ENCODE results near the gene CRYBG2.

- TF ChIP-seq RARB (CRISPR knock-in tag; IDR thresholded peaks at IDR 0.05), result no peak
- TF ChIP-seq TOX (CRISPR knock-in tag; IDR thresholded peaks at IDR 0.05; ENCODE audit: borderline replicate concordance), result no peak
- TF ChIP-seq, protein P1, sequence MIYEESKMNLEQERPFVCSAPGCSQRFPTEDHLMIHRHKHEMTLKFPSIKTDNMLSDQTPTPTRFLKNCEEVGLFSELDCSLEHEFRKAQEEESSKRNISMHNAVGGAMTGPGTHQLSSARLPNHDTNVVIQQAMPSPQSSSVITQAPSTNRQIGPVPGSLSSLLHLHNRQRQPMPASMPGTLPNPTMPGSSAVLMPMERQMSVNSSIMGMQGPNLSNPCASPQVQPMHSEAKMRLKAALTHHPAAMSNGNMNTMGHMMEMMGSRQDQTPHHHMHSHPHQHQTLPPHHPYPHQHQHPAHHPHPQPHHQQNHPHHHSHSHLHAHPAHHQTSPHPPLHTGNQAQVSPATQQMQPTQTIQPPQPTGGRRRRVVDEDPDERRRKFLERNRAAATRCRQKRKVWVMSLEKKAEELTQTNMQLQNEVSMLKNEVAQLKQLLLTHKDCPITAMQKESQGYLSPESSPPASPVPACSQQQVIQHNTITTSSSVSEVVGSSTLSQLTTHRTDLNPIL (CRISPR knock-in tag; IDR thresholded peaks at IDR 0.05; ENCODE audit: low read depth), result no peak
- TF ChIP-seq ZFP30 (CRISPR knock-in tag; IDR thresholded peaks at IDR 0.05), result no peak
- TF ChIP-seq ZC3H10 (CRISPR knock-in tag; IDR thresholded peaks at IDR 0.05), result no peak
- no peak for TF ChIP-seq CSDC2 (CRISPR knock-in tag; IDR thresholded peaks at IDR 0.05)
- TF ChIP-seq, protein P2, sequence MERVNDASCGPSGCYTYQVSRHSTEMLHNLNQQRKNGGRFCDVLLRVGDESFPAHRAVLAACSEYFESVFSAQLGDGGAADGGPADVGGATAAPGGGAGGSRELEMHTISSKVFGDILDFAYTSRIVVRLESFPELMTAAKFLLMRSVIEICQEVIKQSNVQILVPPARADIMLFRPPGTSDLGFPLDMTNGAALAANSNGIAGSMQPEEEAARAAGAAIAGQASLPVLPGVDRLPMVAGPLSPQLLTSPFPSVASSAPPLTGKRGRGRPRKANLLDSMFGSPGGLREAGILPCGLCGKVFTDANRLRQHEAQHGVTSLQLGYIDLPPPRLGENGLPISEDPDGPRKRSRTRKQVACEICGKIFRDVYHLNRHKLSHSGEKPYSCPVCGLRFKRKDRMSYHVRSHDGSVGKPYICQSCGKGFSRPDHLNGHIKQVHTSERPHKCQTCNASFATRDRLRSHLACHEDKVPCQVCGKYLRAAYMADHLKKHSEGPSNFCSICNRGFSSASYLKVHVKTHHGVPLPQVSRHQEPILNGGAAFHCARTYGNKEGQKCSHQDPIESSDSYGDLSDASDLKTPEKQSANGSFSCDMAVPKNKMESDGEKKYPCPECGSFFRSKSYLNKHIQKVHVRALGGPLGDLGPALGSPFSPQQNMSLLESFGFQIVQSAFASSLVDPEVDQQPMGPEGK (CRISPR knock-in tag; IDR thresholded peaks at IDR 0.05; ENCODE audit: borderline replicate concordance), result no peak
- no peak for TF ChIP-seq TSHZ2 (CRISPR knock-in tag; IDR thresholded peaks at IDR 0.05)
These were observed 24.9 kb upstream of the CRYBG2 start for GRCh38 chr1:26378879-26379251.

Measured in SK-N-SH treated with all-trans-retinoic acid at 6 μM for 48 hours (cell line).